HepG2 (cell line): ENCODE results near the gene ZDHHC19. TPM values are rescaled to one million over a fixed set of nuclear protein-coding genes. Genes with fewer than 3 reads are reported as not detected.
A peak's percentile ranks its signal among the peaks of the same experiment; 100 is the strongest.

Experiments used
- CENPX ChIP-seq: sonication (generic); formaldehyde crosslinking; IDR thresholded peaks from 2 replicates; pipeline ENCODE4 v1.9.0; 2021; ENCODE audit warnings: mild to moderate bottlenecking, missing genetic modification reagents, moderate library complexity
- EED ChIP-seq: sonication (generic); formaldehyde crosslinking; IDR thresholded peaks from 2 replicates; pipeline ENCODE4 v1.5.0; 2020; ENCODE audit warnings: mild to moderate bottlenecking, missing genetic modification reagents
- IKZF1 ChIP-seq: fragments of 450-650 bp; IDR thresholded peaks from 2 replicates; pipeline ENCODE4 v1.7.1; 2016
- NR1H2 ChIP-seq: sonication (generic); formaldehyde crosslinking; IDR thresholded peaks from 2 replicates; pipeline ENCODE4 v1.8.1; 2022; ENCODE audit warnings: low read depth, missing genetic modification reagents, borderline replicate concordance
- NR2C2 ChIP-seq: sonication (generic); formaldehyde crosslinking; IDR thresholded peaks from 2 replicates; pipeline ENCODE4 v1.4.0; 2020; ENCODE audit warnings: missing genetic modification reagents, mild to moderate bottlenecking, moderate library complexity, borderline replicate concordance
- PAF1 ChIP-seq: IDR thresholded peaks from 2 replicates; pipeline ENCODE4 v1.6.1; 2016; ENCODE audit warnings: missing genetic modification reagents, missing compliant biosample characterization
- RCOR2 ChIP-seq: IDR thresholded peaks from 2 replicates; pipeline ENCODE4 v1.6.1; 2016; ENCODE audit warnings: missing biosample characterization, missing genetic modification reagents
- RORA ChIP-seq: sonication (generic); formaldehyde crosslinking; IDR thresholded peaks from 2 replicates; pipeline ENCODE4 v1.5.0; 2020; ENCODE audit warnings: mild to moderate bottlenecking, missing genetic modification reagents, moderate library complexity
- SALL1 ChIP-seq: sonication (generic); formaldehyde crosslinking; IDR thresholded peaks from 2 replicates; pipeline ENCODE4 v1.8.0; 2022; ENCODE audit warnings: mild to moderate bottlenecking, missing genetic modification reagents
- SMC3 ChIP-seq: IDR thresholded peaks from 2 replicates; pipeline ENCODE4 v1.6.1; 2011; ENCODE audit warnings: low read length, improper control_type of control experiment
- SOX13 ChIP-seq, 3 experiments: fragments of 450-650 bp in 1 of 3; sonication (generic) in 1 of 3; formaldehyde crosslinking in 1 of 3; IDR thresholded peaks in 2 of 3; conservative IDR thresholded peaks in 1 of 3; 2 replicates each; pipeline versions ENCODE4 v1.5.0 to v1.6.1; 2016 to 2020; ENCODE audit warnings: antibody characterized with exemption in 1 of 3, mild to moderate bottlenecking in 1 of 3, missing compliant biosample characterization in 1 of 3, missing genetic modification reagents in 1 of 3, moderate library complexity in 1 of 3
- SP1 ChIP-seq, 2 experiments: fragments of 450-650 bp in 1 of 2; sonication (generic) in 1 of 2; formaldehyde crosslinking in 1 of 2; IDR thresholded peaks; 2 replicates each; pipeline versions ENCODE4 v1.4.0 to v1.6.1; 2016 to 2020; ENCODE audit warnings: missing genetic modification reagents in 1 of 2
- SYNCRIP ChIP-seq: fragments of 200-400 bp; formaldehyde crosslinking; IDR thresholded peaks from 2 replicates; pipeline ENCODE4 v1.6.1; 2018; ENCODE audit warnings: mild to moderate bottlenecking, low read depth, low read length; ENCODE audit not compliant: insufficient read depth
- YEATS2 ChIP-seq: sonication (generic); formaldehyde crosslinking; IDR thresholded peaks from 2 replicates; pipeline ENCODE4 v1.4.0; 2020; ENCODE audit warnings: missing genetic modification reagents, borderline replicate concordance
- ZBTB1 ChIP-seq: sonication (generic); formaldehyde crosslinking; IDR thresholded peaks from 2 replicates; pipeline ENCODE4 v1.4.0; 2020; ENCODE audit warnings: missing genetic modification reagents, borderline replicate concordance
- ZMAT3 ChIP-seq: sonication (generic); formaldehyde crosslinking; conservative IDR thresholded peaks from 2 replicates; pipeline ENCODE4 v1.7.0; 2021; ENCODE audit warnings: missing genetic modification reagents
- ZNF337 ChIP-seq: sonication (generic); formaldehyde crosslinking; IDR thresholded peaks from 2 replicates; pipeline ENCODE4 v1.5.1; 2020; ENCODE audit warnings: missing genetic modification reagents, low read depth, mild to moderate bottlenecking, borderline replicate concordance
- ZNF564 ChIP-seq: sonication (generic); formaldehyde crosslinking; IDR thresholded peaks from 2 replicates; pipeline ENCODE4 v1.8.1; 2023; ENCODE audit warnings: mild to moderate bottlenecking, missing genetic modification reagents
- polyA plus RNA-seq, 8 experiments: library from polyadenylated mRNA; depleted of rRNA in 3 of 8; stranded (reverse) in 7 of 8; unstranded in 1 of 8; fragments of >200 nt; fragmentation: Illumina TruSeq in 4 of 8; extraction: Trizol in 4 of 8; gene quantifications; 2 replicates each; pipeline versions ENCODE4 v1.2.1 to v1.2.3, GENCODE V29; 2011 to 2016; ENCODE audit warnings: low read depth in 4 of 8, missing spikeins in 1 of 8, mixed read lengths in 1 of 8; ENCODE audit not compliant: insufficient read depth in 1 of 8
- total RNA-seq, 5 experiments: library from RNA; depleted of rRNA; stranded (reverse); fragments of >200 nt; fragmentation: Illumina TruSeq; extraction: Trizol; gene quantifications; 2 replicates each; pipeline ENCODE4 v1.2.3, GENCODE V29; 2016; ENCODE audit warnings: low read depth in 1 of 5
- TF ChIP-seq, protein P1 (sequence below): sonication (generic); formaldehyde crosslinking; IDR thresholded peaks from 2 replicates; pipeline ENCODE4 v1.5.0; 2020; ENCODE audit warnings: mild to moderate bottlenecking, missing genetic modification reagents
- TF ChIP-seq, protein P2 (sequence below): IDR thresholded peaks from 2 replicates; pipeline ENCODE4 v1.6.1; 2018; ENCODE audit warnings: missing genetic modification reagents
- TF ChIP-seq, protein P3 (sequence below): sonication (generic); formaldehyde crosslinking; IDR thresholded peaks from 2 replicates; pipeline ENCODE4 v1.4.0; 2020; ENCODE audit warnings: mild to moderate bottlenecking, missing genetic modification reagents
- TF ChIP-seq, protein P4 (sequence below): sonication (generic); formaldehyde crosslinking; IDR thresholded peaks from 2 replicates; pipeline ENCODE4 v1.4.0; 2020; ENCODE audit warnings: missing genetic modification reagents

ZDHHC19 gene
- total and polyA plus RNA-seq, 2 of the 13 experiments (the other 11 are each of a cell fraction or from before 2014, with no cell fraction given) = 0.22 to 0.53 TPM

DNA sequence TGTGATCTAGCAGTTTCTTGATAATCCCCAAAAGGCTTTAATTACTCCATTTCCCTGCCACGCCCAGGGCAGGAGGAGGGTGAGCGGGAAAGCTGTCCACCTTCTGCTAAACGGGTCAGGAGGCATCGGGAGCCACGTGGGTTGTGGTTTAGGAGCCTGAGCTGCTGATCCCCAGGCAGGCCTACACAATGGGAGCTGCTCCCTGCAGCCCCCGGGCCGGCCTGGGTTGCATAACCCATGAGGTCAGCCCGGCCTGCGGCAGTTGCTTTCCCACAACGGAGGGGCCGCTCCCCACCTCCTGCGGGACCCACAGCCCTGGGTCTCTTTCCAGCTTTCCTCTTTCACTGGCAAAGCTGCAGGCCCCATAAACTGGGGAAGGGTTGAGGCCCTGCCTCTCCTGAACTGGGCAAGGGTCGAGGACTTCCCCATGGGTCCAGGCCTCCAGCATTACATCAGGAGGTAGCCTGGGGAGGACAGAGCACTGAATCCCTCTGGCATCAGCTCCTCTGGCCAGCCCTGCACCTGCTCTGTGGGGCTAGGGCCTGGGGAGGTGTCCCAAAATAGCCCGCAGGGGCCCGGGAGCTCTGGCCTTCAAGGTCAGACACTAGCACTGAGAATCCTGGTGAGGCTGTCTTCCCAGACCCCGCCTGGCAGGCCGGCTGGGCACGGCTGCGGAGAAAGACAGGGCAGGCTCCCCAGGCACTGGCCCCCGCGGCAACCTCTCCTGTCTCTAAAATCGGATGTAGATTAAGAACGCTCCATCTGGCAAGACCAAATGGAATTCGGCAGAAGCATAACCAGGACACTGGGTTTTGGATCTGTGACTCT is 47.3 kb downstream of the ZDHHC19 start (continued):
- TF ChIP-seq, protein P1, sequence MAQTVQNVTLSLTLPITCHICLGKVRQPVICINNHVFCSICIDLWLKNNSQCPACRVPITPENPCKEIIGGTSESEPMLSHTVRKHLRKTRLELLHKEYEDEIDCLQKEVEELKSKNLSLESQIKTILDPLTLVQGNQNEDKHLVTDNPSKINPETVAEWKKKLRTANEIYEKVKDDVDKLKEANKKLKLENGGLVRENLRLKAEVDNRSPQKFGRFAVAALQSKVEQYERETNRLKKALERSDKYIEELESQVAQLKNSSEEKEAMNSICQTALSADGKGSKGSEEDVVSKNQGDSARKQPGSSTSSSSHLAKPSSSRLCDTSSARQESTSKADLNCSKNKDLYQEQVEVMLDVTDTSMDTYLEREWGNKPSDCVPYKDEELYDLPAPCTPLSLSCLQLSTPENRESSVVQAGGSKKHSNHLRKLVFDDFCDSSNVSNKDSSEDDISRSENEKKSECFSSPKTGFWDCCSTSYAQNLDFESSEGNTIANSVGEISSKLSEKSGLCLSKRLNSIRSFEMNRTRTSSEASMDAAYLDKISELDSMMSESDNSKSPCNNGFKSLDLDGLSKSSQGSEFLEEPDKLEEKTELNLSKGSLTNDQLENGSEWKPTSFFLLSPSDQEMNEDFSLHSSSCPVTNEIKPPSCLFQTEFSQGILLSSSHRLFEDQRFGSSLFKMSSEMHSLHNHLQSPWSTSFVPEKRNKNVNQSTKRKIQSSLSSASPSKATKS (CRISPR knock-in tag) = no peak
- 0 out of 2 replicates have a peak, but pooled peaks have one; percentile 71 for TF ChIP-seq ZMAT3
- TF ChIP-seq NR1H2 (CRISPR knock-in tag) = no peak
- TF ChIP-seq ZBTB1 (CRISPR knock-in tag) = no peak
- TF ChIP-seq, protein P2, sequence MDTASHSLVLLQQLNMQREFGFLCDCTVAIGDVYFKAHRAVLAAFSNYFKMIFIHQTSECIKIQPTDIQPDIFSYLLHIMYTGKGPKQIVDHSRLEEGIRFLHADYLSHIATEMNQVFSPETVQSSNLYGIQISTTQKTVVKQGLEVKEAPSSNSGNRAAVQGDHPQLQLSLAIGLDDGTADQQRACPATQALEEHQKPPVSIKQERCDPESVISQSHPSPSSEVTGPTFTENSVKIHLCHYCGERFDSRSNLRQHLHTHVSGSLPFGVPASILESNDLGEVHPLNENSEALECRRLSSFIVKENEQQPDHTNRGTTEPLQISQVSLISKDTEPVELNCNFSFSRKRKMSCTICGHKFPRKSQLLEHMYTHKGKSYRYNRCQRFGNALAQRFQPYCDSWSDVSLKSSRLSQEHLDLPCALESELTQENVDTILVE = no peak
- TF ChIP-seq ZNF337 (CRISPR knock-in tag) = no peak
- TF ChIP-seq SYNCRIP = no peak
- no peak for TF ChIP-seq PAF1 (CRISPR knock-in tag)
- no peak for TF ChIP-seq SOX13 (IDR thresholded peaks at IDR 0.05)
- TF ChIP-seq SOX13 (CRISPR knock-in tag; conservative IDR thresholded peaks at IDR 0.05 in 1 of 2, IDR thresholded peaks at IDR 0.05 in 1 of 2) = peak in 1 of 2 experiments; percentile 39; a peak in 1 of 4 replicates
- no peak for TF ChIP-seq IKZF1
- no peak for TF ChIP-seq ZNF564 (CRISPR knock-in tag)
- TF ChIP-seq EED (CRISPR knock-in tag) = no peak
- TF ChIP-seq SMC3 = no peak
- no peak for TF ChIP-seq RCOR2 (CRISPR knock-in tag)
- no peak for TF ChIP-seq SP1 (IDR thresholded peaks at IDR 0.05)
- TF ChIP-seq SP1 (CRISPR knock-in tag; IDR thresholded peaks at IDR 0.05) = no peak
- TF ChIP-seq YEATS2 (CRISPR knock-in tag) = 0 out of 2 replicates have a peak, but pooled peaks have one; percentile 55
- TF ChIP-seq, protein P3, sequence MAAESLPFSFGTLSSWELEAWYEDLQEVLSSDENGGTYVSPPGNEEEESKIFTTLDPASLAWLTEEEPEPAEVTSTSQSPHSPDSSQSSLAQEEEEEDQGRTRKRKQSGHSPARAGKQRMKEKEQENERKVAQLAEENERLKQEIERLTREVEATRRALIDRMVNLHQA = no peak
- TF ChIP-seq SALL1 = peak; percentile 74
- TF ChIP-seq NR2C2 (CRISPR knock-in tag) = no peak
- TF ChIP-seq, protein P4, sequence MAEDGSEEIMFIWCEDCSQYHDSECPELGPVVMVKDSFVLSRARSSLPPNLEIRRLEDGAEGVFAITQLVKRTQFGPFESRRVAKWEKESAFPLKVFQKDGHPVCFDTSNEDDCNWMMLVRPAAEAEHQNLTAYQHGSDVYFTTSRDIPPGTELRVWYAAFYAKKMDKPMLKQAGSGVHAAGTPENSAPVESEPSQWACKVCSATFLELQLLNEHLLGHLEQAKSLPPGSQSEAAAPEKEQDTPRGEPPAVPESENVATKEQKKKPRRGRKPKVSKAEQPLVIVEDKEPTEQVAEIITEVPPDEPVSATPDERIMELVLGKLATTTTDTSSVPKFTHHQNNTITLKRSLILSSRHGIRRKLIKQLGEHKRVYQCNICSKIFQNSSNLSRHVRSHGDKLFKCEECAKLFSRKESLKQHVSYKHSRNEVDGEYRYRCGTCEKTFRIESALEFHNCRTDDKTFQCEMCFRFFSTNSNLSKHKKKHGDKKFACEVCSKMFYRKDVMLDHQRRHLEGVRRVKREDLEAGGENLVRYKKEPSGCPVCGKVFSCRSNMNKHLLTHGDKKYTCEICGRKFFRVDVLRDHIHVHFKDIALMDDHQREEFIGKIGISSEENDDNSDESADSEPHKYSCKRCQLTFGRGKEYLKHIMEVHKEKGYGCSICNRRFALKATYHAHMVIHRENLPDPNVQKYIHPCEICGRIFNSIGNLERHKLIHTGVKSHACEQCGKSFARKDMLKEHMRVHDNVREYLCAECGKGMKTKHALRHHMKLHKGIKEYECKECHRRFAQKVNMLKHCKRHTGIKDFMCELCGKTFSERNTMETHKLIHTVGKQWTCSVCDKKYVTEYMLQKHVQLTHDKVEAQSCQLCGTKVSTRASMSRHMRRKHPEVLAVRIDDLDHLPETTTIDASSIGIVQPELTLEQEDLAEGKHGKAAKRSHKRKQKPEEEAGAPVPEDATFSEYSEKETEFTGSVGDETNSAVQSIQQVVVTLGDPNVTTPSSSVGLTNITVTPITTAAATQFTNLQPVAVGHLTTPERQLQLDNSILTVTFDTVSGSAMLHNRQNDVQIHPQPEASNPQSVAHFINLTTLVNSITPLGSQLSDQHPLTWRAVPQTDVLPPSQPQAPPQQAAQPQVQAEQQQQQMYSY (CRISPR knock-in tag) = no peak
- no peak for TF ChIP-seq CENPX
- no peak for TF ChIP-seq RORA (CRISPR knock-in tag)
